Endothelial cell (in vitro differentiated cells): ENCODE measurements around the gene ZNF561. TPM values are rescaled to one million over a fixed set of nuclear protein-coding genes. Genes with fewer than 3 reads are reported as not detected.

ENCODE experiments used
- DNase-seq: peaks from one replicate; pipeline ENCODE4 v3.0.0; 2021; ENCODE audit warnings: low spot score
- H3K27ac Mint-ChIP-seq: one replicate; pipeline ENCODE4 v1.8.0; 2021; ENCODE audit warnings: mixed read lengths, inconsistent platforms; ENCODE audit not compliant: unreplicated experiment
- H3K27me3 Mint-ChIP-seq: one replicate; pipeline ENCODE4 v1.8.0; 2021; ENCODE audit warnings: mild to moderate bottlenecking, moderate library complexity, mixed read lengths, inconsistent platforms; ENCODE audit not compliant: unreplicated experiment
- H3K36me3 Mint-ChIP-seq: one replicate; pipeline ENCODE4 v1.8.0; 2021; ENCODE audit warnings: mild to moderate bottlenecking, low read depth, mixed read lengths, inconsistent platforms; ENCODE audit not compliant: unreplicated experiment
- H3K4me1 Mint-ChIP-seq: one replicate; pipeline ENCODE4 v1.8.0; 2021; ENCODE audit warnings: mild to moderate bottlenecking, mixed read lengths, inconsistent platforms; ENCODE audit not compliant: unreplicated experiment
- H3K4me3 Mint-ChIP-seq: one replicate; pipeline ENCODE4 v1.8.0; 2021; ENCODE audit warnings: mild to moderate bottlenecking, mixed read lengths, inconsistent platforms; ENCODE audit not compliant: unreplicated experiment
- H3K9me3 Mint-ChIP-seq: one replicate; pipeline ENCODE4 v1.8.0; 2021; ENCODE audit warnings: mixed read lengths, inconsistent platforms; ENCODE audit not compliant: unreplicated experiment
- total RNA-seq: library from RNA; stranded (reverse); fragmentation: NEBNext Ultra II Directional; extraction: Animal tissue kit (Norgen Biotek cat#: 25700); gene quantifications from one replicate; pipeline ENCODE4 v1.2.1, GENCODE V29; 2021; ENCODE audit not compliant: unreplicated experiment
- TF ChIP-seq, protein P1 (sequence below): fragments of 200-600 bp; sonication (generic); IDR thresholded peaks from one replicate; pipeline ENCODE4 v1.5.0; 2021; ENCODE audit warnings: antibody characterized with exemption; ENCODE audit not compliant: unreplicated experiment

Gene ZNF561
- total RNA-seq, 1 donor from 2014 or later, result 62.5 TPM

DNA sequence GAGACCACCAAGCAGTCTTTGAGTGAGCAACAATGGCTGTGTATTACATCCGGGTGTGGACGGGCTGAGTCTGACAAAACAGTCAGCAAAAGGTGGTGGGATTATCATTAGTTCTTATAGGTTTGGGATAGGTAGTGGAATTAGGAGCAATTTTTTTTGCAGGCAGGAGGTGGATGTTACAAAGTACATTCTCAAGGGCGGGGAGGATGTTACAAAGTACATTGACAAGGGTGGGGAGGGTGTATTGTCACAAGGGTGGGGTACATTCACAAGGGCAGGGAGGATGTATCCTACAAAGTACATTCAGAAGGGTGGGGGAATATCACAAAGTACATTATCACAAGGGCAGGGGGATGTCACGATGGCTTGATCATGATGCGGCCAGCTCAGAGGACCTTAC lies 15.0 kb upstream of the ZNF561 start:
- H3K27ac Mint-ChIP-seq, result no peak overlapping the region
- H3K36me3 Mint-ChIP-seq, result peaks cover 28% of the 10 kb centered on the region
- no peaks in the 10 kb centered on the region for H3K9me3 Mint-ChIP-seq
- no peak for DNase-seq
- H3K4me1 Mint-ChIP-seq, result no peaks in the 10 kb centered on the region
- H3K4me3 Mint-ChIP-seq, result no peak overlapping the region
- TF ChIP-seq, protein P1, sequence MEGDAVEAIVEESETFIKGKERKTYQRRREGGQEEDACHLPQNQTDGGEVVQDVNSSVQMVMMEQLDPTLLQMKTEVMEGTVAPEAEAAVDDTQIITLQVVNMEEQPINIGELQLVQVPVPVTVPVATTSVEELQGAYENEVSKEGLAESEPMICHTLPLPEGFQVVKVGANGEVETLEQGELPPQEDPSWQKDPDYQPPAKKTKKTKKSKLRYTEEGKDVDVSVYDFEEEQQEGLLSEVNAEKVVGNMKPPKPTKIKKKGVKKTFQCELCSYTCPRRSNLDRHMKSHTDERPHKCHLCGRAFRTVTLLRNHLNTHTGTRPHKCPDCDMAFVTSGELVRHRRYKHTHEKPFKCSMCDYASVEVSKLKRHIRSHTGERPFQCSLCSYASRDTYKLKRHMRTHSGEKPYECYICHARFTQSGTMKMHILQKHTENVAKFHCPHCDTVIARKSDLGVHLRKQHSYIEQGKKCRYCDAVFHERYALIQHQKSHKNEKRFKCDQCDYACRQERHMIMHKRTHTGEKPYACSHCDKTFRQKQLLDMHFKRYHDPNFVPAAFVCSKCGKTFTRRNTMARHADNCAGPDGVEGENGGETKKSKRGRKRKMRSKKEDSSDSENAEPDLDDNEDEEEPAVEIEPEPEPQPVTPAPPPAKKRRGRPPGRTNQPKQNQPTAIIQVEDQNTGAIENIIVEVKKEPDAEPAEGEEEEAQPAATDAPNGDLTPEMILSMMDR, result no peak
- peaks cover 1% of the 10 kb centered on the region for H3K27me3 Mint-ChIP-seq

DNA sequence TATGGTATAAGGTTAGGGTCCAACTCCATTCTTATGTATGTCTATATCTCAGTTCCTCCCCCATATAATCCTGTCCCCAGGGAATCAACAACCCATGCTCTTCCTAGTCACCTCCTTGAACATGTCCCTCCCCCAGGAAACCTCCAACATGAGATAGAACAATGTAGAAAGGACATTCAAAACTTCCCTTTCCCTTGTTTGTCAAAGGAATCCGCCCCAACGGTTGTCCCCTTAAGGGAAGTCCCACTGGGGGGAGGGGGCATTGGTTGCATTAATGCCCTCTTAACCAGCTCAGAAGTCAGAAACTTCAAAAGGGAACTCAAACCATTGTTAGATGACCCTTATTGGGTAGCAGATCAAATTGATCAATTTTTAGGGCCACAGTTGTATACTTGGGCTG lies 6.8 kb upstream of the ZNF561 start:
- Mint-ChIP-seq H3K27ac (peak overlapping the region; percentile 95), H3K27me3 (no peaks in the 10 kb centered on the region), H3K9me3 (no peaks in the 10 kb centered on the region), H3K4me1 (peaks cover 23% of the 10 kb centered on the region), H3K4me3 (peak overlapping the region; percentile 84), H3K36me3 (peaks cover 20% of the 10 kb centered on the region)
- TF ChIP-seq, protein P1, result no peak
- peak; percentile 27 for DNase-seq

DNA sequence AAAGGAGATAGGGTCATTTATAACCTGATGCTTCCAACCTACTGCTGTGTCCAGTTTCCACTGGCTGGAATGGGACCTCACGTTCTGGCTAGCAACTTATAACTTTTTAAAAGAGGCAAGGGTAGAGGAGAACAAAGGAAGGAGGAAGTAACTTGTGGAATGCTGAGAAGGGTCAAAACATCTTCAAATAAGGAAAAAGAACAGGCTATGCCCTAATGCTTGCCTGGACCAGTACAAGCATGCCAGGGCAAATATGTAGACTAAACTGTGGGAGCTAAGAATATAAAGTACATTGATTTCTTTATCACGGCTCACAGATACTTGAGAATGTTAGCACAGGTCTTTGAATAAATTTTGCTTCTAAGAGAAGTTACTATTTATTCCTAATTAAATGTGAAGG lies 1.5 kb upstream of the ZNF561 start:
- H3K36me3 Mint-ChIP-seq, result peaks cover 22% of the 10 kb centered on the region
- peaks cover 27% of the 10 kb centered on the region for H3K4me1 Mint-ChIP-seq
- peaks cover 4% of the 10 kb centered on the region for H3K27me3 Mint-ChIP-seq
- H3K9me3 Mint-ChIP-seq, result no peaks in the 10 kb centered on the region
- peak overlapping the region; percentile 20 for H3K4me3 Mint-ChIP-seq
- H3K27ac Mint-ChIP-seq, result peak overlapping the region; percentile 94
- DNase-seq, result no peak
- TF ChIP-seq, protein P1, result no peak

DNA sequence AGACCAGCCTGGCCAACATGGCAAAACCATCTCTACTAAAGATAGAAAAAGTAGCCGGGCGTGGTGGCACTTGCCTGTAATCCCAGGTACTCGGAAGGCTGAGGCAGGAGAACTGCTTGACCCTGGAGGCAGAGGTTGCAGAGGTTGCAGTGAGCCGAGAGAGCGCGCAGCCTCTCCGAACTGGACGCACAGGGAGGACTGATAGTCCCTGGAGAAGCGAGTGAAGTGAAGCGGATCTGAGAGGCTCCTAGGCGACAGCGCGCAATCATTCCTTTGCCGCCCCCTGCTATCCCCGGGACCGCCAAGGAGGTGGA lies 233 bp downstream of the ZNF561 start:
- H3K36me3 Mint-ChIP-seq, result peaks cover 29% of the 10 kb centered on the region
- no peak for DNase-seq
- H3K27me3 Mint-ChIP-seq, result peaks cover 4% of the 10 kb centered on the region
- H3K9me3 Mint-ChIP-seq, result no peaks in the 10 kb centered on the region
- TF ChIP-seq, protein P1, result no peak
- peak overlapping the region; percentile 99 for H3K4me3 Mint-ChIP-seq
- peaks cover 21% of the 10 kb centered on the region for H3K4me1 Mint-ChIP-seq
- peak overlapping the region; percentile 100 for H3K27ac Mint-ChIP-seq

DNA sequence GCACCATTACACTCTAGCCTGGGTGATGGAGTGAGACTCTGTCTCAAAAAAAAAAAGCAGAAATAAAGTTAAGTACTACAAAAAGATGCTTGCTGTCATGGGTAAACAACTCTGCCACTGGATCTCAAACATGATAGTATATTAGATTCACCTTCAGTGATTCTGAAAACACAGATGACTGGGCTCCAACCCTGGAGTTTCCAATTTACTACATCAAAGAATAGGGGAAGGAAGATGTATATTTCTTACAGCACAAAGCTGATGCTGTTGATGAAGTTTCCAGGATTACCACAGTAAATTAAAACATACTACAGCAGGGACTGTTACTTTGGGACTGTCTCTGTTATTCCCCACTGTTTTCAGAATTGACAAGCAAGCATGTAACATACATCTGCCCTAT lies 5.2 kb downstream of the ZNF561 start:
- H3K4me1 Mint-ChIP-seq, result peaks cover 5% of the 10 kb centered on the region
- peaks cover 11% of the 10 kb centered on the region for H3K9me3 Mint-ChIP-seq
- TF ChIP-seq, protein P1, result no peak
- DNase-seq, result no peak
- H3K36me3 Mint-ChIP-seq, result peaks cover 66% of the 10 kb centered on the region
- H3K4me3 Mint-ChIP-seq, result no peak overlapping the region
- H3K27me3 Mint-ChIP-seq, result peaks cover 2% of the 10 kb centered on the region
- no peak overlapping the region for H3K27ac Mint-ChIP-seq
